Measurements from ENCODE around the gene GABRG3. TPM values are rescaled to one million over a fixed set of nuclear protein-coding genes. Genes with fewer than 3 reads are reported as not detected.

Gene GABRG3
- total and polyA plus RNA-seq, 2 experiments from 2014 or later: 0.15 to 0.43 TPM

GRCh38 chr15:27561816-27562215, 590.8 kb downstream of the GABRG3 start:
- no peaks in the 10 kb centered on the region for H3K36me3 ChIP-seq (replicated peaks; ENCODE audit: insufficient read depth, low read depth)
- H3K27ac ChIP-seq: no peak overlapping the region
- no peak overlapping the region for H3K4me2 ChIP-seq
- no peaks in the 10 kb centered on the region for H3K79me2 ChIP-seq
- TF ChIP-seq EZH2phosphoT487 (IDR thresholded peaks at IDR 0.05; ENCODE audit: low read depth, severe bottlenecking, unreplicated experiment) (no peak), EZH2 (IDR thresholded peaks at IDR 0.05; ENCODE audit: borderline replicate concordance) (no peak), CTCF (IDR thresholded peaks at IDR 0.05; ENCODE audit: poor library complexity) (no peak)
- H3K9me3 ChIP-seq (ENCODE audit: low read depth): no peaks in the 10 kb centered on the region
- H3K4me3 ChIP-seq: no peak overlapping the region
- no peaks in the 10 kb centered on the region for H3K27me3 ChIP-seq
- DNase-seq (ENCODE audit: low spot score): no peak
- H4K20me1 ChIP-seq (ENCODE audit: insufficient read depth, poor library complexity, severe bottlenecking): no peaks in the 10 kb centered on the region
- no peak overlapping the region for H2AFZ ChIP-seq
- no peaks in the 10 kb centered on the region for H3K9me2 ChIP-seq (replicated peaks; ENCODE audit: insufficient read depth)
- H3K4me1 ChIP-seq (ENCODE audit: insufficient read depth): no peaks in the 10 kb centered on the region

- 87% methylated on average over 3 of the region's 3 CpGs for WGBS (ENCODE audit: low lambda C conversion rate, missing lambda C conversion rate)
- Histone ChIP-seq H3K4me1 (ENCODE audit: insufficient read depth) (no peaks in the 10 kb centered on the region), H3K4me2 (no peak overlapping the region)
Observed at GRCh38 chr15:27563765-27564370, 592.9 kb downstream of the GABRG3 start.

GRCh38 chr15:27564656-27565055, 593.7 kb downstream of the GABRG3 start:
- H3K4me3 ChIP-seq: no peak overlapping the region
- no peak overlapping the region for H3K4me2 ChIP-seq
- no peaks in the 10 kb centered on the region for H4K20me1 ChIP-seq (ENCODE audit: insufficient read depth, poor library complexity, severe bottlenecking)
- H3K27ac ChIP-seq: no peak overlapping the region
- H3K9me3 ChIP-seq (ENCODE audit: low read depth): no peaks in the 10 kb centered on the region
- no peaks in the 10 kb centered on the region for H3K79me2 ChIP-seq
- H3K27me3 ChIP-seq: no peaks in the 10 kb centered on the region
- no peaks in the 10 kb centered on the region for H3K36me3 ChIP-seq (replicated peaks; ENCODE audit: insufficient read depth, low read depth)
- WGBS (ENCODE audit: low lambda C conversion rate, missing lambda C conversion rate): 87% methylated on average over 2 of the region's 2 CpGs
- TF ChIP-seq CTCF (IDR thresholded peaks at IDR 0.05; ENCODE audit: poor library complexity) (no peak), EZH2phosphoT487 (IDR thresholded peaks at IDR 0.05; ENCODE audit: low read depth, severe bottlenecking, unreplicated experiment) (no peak), EZH2 (IDR thresholded peaks at IDR 0.05; ENCODE audit: borderline replicate concordance) (no peak)
- no peak overlapping the region for H2AFZ ChIP-seq
- H3K4me1 ChIP-seq (ENCODE audit: insufficient read depth): no peaks in the 10 kb centered on the region
- H3K9me2 ChIP-seq (replicated peaks; ENCODE audit: insufficient read depth): no peaks in the 10 kb centered on the region
- no peak for DNase-seq (ENCODE audit: low spot score)

More at GRCh38 chr15:27563765-27564370, 592.9 kb downstream of the GABRG3 start:
- no peaks in the 10 kb centered on the region for H4K20me1 ChIP-seq (ENCODE audit: insufficient read depth, poor library complexity, severe bottlenecking)
- H3K79me2 ChIP-seq: no peaks in the 10 kb centered on the region
- no peaks in the 10 kb centered on the region for H3K27me3 ChIP-seq
- DNase-seq (ENCODE audit: low spot score): no peak
- H3K36me3 ChIP-seq (replicated peaks; ENCODE audit: insufficient read depth, low read depth): no peaks in the 10 kb centered on the region
- TF ChIP-seq CTCF (IDR thresholded peaks at IDR 0.05; ENCODE audit: poor library complexity) (no peak), EZH2 (IDR thresholded peaks at IDR 0.05; ENCODE audit: borderline replicate concordance) (no peak), EZH2phosphoT487 (IDR thresholded peaks at IDR 0.05; ENCODE audit: low read depth, severe bottlenecking, unreplicated experiment) (no peak)
- H3K27ac ChIP-seq: no peak overlapping the region
- no peaks in the 10 kb centered on the region for H3K9me2 ChIP-seq (replicated peaks; ENCODE audit: insufficient read depth)
- no peak overlapping the region for H3K4me3 ChIP-seq
- no peak overlapping the region for H2AFZ ChIP-seq
- no peaks in the 10 kb centered on the region for H3K9me3 ChIP-seq (ENCODE audit: low read depth)
